HepG2 (cell line): Measurements from ENCODE around the gene KHNYN. TPM values are rescaled to one million over a fixed set of nuclear protein-coding genes. Genes with fewer than 3 reads are reported as not detected.

ENCODE experiments used
- ATAC-seq: fragments of 200-7000 bp; cut with Tn5 transposase; 3 replicates; pipeline ENCODE4 v1.9.1; 2020; ENCODE audit warnings: mild to moderate bottlenecking, moderate library complexity
- BruUV-seq: library from RNA; stranded (reverse); fragments of 400-500 nt; replicated peaks from 2 replicates; lab custom pipeline; 2021; lab: Mats Ljungman, UMichigan
- CTCF ChIA-PET: fragments of 300-600 bp; formaldehyde crosslinking; extraction: SDS; loops from one replicate; lab custom pipeline; 2021; ENCODE audit warnings: low total read pairs, inconsistent platforms, low intra/inter-chr PET ratio; lab: Yijun Ruan, JAX
- POLR2A ChIA-PET: fragments of 350-600 bp; sonication (Branson Sonifier 250); formaldehyde crosslinking; loops from one replicate; lab custom pipeline; 2020; ENCODE audit warnings: antibody characterized with exemption, inconsistent platforms; lab: Yijun Ruan, JAX
- DNase-seq: peaks from one replicate; pipeline ENCODE4 v3.0.0-alpha.2; 2015; ENCODE audit warnings: low spot score
- FAIRE-seq: peaks from 3 replicates; lab custom pipeline; 2011; peaks lifted over from hg19 to GRCh38; lab: Jason Lieb, UNC
- H2AFZ ChIP-seq: one replicate; pipeline ENCODE4 v1.6.1; 2011; ENCODE audit warnings: low read length, inconsistent platforms
- H3K27ac ChIP-seq: fragments of 300-600 bp; 3 replicates; pipeline ENCODE4 v1.8.0; 2011; ENCODE audit warnings: mixed run types, mild to moderate bottlenecking, mixed read lengths, low read length, inconsistent platforms; ENCODE audit not compliant: insufficient read depth; ENCODE audit errors: extremely low read length
- H3K27me3 ChIP-seq, 2 experiments: fragments of 200-600 bp in 1 of 2; 2 replicates in 1 of 2; 3 replicates in 1 of 2; pipeline versions ENCODE4 v1.6.0 to v1.8.0; 2011; ENCODE audit warnings: low read length in 2 of 2, mild to moderate bottlenecking in 2 of 2, moderate library complexity in 2 of 2, inconsistent platforms in 1 of 2; ENCODE audit not compliant: insufficient read depth in 2 of 2, control insufficient read depth in 1 of 2
- H3K36me3 ChIP-seq, 2 experiments: fragments of 200-600 bp in 1 of 2; replicated peaks in 1 of 2; 2 replicates in 1 of 2; 3 replicates in 1 of 2; pipeline versions ENCODE4 v1.5.1 to v1.8.0; 2011; ENCODE audit warnings: low read length in 2 of 2, inconsistent platforms in 1 of 2; ENCODE audit not compliant: insufficient read depth in 2 of 2, control insufficient read depth in 1 of 2
- H3K4me1 ChIP-seq: 2 replicates; pipeline ENCODE4 v1.5.1; 2012; ENCODE audit warnings: low read length, inconsistent platforms; ENCODE audit not compliant: insufficient read depth
- H3K4me2 ChIP-seq: 2 replicates; pipeline ENCODE4 v1.6.0; 2011; ENCODE audit warnings: low read depth, low read length, inconsistent platforms
- H3K4me3 ChIP-seq, 3 experiments: fragments of 200-600 bp in 1 of 3; sonication (generic), shearing (Covaris generic) in 1 of 3; replicated peaks in 1 of 3; 2 replicates each; pipeline ENCODE4 v1.5.1; 2011 to 2016; ENCODE audit warnings: low read length in 3 of 3, inconsistent platforms in 2 of 3, low read depth in 2 of 3, mild to moderate bottlenecking in 2 of 3, control low read depth in 1 of 3, mixed read lengths in 1 of 3; ENCODE audit not compliant: insufficient read depth in 1 of 3
- H3K79me2 ChIP-seq: one replicate; pipeline ENCODE4 v1.6.1; 2011; ENCODE audit warnings: low read length, inconsistent platforms; ENCODE audit not compliant: insufficient read depth
- H3K9ac ChIP-seq: 2 replicates; pipeline ENCODE4 v1.6.0; 2011; ENCODE audit warnings: mild to moderate bottlenecking, low read depth, low read length, inconsistent platforms; ENCODE audit not compliant: insufficient read depth
- H3K9me3 ChIP-seq: 2 replicates; pipeline ENCODE4 v1.5.1; 2012; ENCODE audit warnings: mild to moderate bottlenecking, low read length
- H4K20me1 ChIP-seq: 2 replicates; pipeline ENCODE4 v1.6.0; 2011; ENCODE audit warnings: inconsistent platforms, mild to moderate bottlenecking, low read length, moderate library complexity; ENCODE audit not compliant: insufficient read depth
- GTF2F1 ChIP-seq: fragments of 150-350 bp; IDR thresholded peaks from 2 replicates; pipeline ENCODE4 v1.6.1; 2014; ENCODE audit warnings: low read length
- HNF4A ChIP-seq: sonication (generic); formaldehyde crosslinking; IDR thresholded peaks from 2 replicates; pipeline ENCODE4 v1.4.0; 2020; ENCODE audit warnings: missing genetic modification reagents
- IKZF1 ChIP-seq: fragments of 450-650 bp; IDR thresholded peaks from 2 replicates; pipeline ENCODE4 v1.7.1; 2016
- LCORL ChIP-seq, 2 experiments: fragments of 450-650 bp in 1 of 2; sonication (generic) in 1 of 2; formaldehyde crosslinking in 1 of 2; IDR thresholded peaks; 2 replicates each; pipeline versions ENCODE4 v1.5.0 to v1.6.1; 2017 to 2020; ENCODE audit warnings: antibody characterized with exemption in 1 of 2, missing genetic modification reagents in 1 of 2
- MBNL3 ChIP-seq: fragments of 250-450 bp; sonication (Bioruptor Pico); conservative IDR thresholded peaks from 2 replicates; pipeline ENCODE4 v1.8.0; 2022; ENCODE audit warnings: mild to moderate bottlenecking, inconsistent platforms
- MXI1 ChIP-seq: IDR thresholded peaks from 3 replicates; pipeline ENCODE4 v1.6.1; 2012; ENCODE audit warnings: low read depth, low read length, inconsistent platforms, borderline replicate concordance
- NFIB ChIP-seq: sonication (generic); formaldehyde crosslinking; IDR thresholded peaks from 2 replicates; pipeline ENCODE4 v1.9.0; 2021; ENCODE audit warnings: missing genetic modification reagents, mild to moderate bottlenecking, borderline replicate concordance
- RAD21 ChIP-seq: fragments of 450-650 bp; formaldehyde crosslinking; IDR thresholded peaks from 2 replicates; pipeline ENCODE4 v1.5.0; 2020; ENCODE audit warnings: mild to moderate bottlenecking
- SATB2 ChIP-seq: sonication (generic); formaldehyde crosslinking; IDR thresholded peaks from 2 replicates; pipeline ENCODE4 v1.5.0; 2020; ENCODE audit warnings: missing genetic modification reagents
- ZFY ChIP-seq: sonication (generic); formaldehyde crosslinking; IDR thresholded peaks from 2 replicates; pipeline ENCODE4 v1.4.0; 2020; ENCODE audit warnings: missing genetic modification reagents
- ZNF468 ChIP-seq: sonication (generic); formaldehyde crosslinking; IDR thresholded peaks from 2 replicates; pipeline ENCODE4 v1.8.0; 2022; ENCODE audit warnings: mild to moderate bottlenecking, moderate library complexity, missing genetic modification reagents
- ZNF678 ChIP-seq: sonication (generic); formaldehyde crosslinking; IDR thresholded peaks from 2 replicates; pipeline ENCODE4 v1.4.0; 2020; ENCODE audit warnings: mild to moderate bottlenecking, missing genetic modification reagents
- WGBS: methylation state at CpG from one replicate; pipeline ENCODE4 v1.1.6; 2017; ENCODE audit warnings: low lambda C conversion rate; 5-methylcytosine and 5-hydroxymethylcytosine counted together
- in situ Hi-C: cut with HindIII; loops from 2 replicates; pipeline ENCODE4 v1.10.0; 2017; ENCODE audit warnings: low pct_unique_long_range_greater_than_20kb; ENCODE audit not compliant: extremely low pct_ligation_motif_present
- intact Hi-C: fragments of 100-400 bp; cut with micrococcal nuclease; formaldehyde crosslinking; loops from one replicate; pipeline ENCODE4 v1.10.0; 2022; ENCODE audit not compliant: unreplicated experiment
- polyA plus RNA-seq, 8 experiments: library from polyadenylated mRNA; depleted of rRNA in 3 of 8; stranded (reverse) in 7 of 8; unstranded in 1 of 8; fragments of >200 nt; fragmentation: Illumina TruSeq in 4 of 8; extraction: Trizol in 4 of 8; gene quantifications; 2 replicates each; pipeline versions ENCODE4 v1.2.1 to v1.2.3, GENCODE V29; 2011 to 2016; ENCODE audit warnings: low read depth in 4 of 8, missing spikeins in 1 of 8, mixed read lengths in 1 of 8; ENCODE audit not compliant: insufficient read depth in 1 of 8
- total RNA-seq, 5 experiments: library from RNA; depleted of rRNA; stranded (reverse); fragments of >200 nt; fragmentation: Illumina TruSeq; extraction: Trizol; gene quantifications; 2 replicates each; pipeline ENCODE4 v1.2.3, GENCODE V29; 2016; ENCODE audit warnings: low read depth in 1 of 5
- TF ChIP-seq, protein P1 (sequence below): sonication (generic); formaldehyde crosslinking; IDR thresholded peaks from 2 replicates; pipeline ENCODE4 v1.4.0; 2020; ENCODE audit warnings: missing genetic modification reagents
- TF ChIP-seq, protein P2 (sequence below): sonication (generic); formaldehyde crosslinking; IDR thresholded peaks from 2 replicates; pipeline ENCODE4 v1.8.1; 2023; ENCODE audit warnings: mild to moderate bottlenecking, missing genetic modification reagents
- TF ChIP-seq, protein P3 (sequence below): sonication (generic); formaldehyde crosslinking; IDR thresholded peaks from 2 replicates; pipeline ENCODE4 v1.5.0; 2020; ENCODE audit warnings: missing genetic modification reagents, mild to moderate bottlenecking, borderline replicate concordance

KHNYN gene
- total and polyA plus RNA-seq, 2 of the 13 experiments (the other 11 are each of a cell fraction or from before 2014, with no cell fraction given): 52.8 to 75.7 TPM

GRCh38 chr14:24425704-24426103 lies 4.0 kb upstream of the KHNYN start:
- DNase-seq (peak; percentile 63), ATAC-seq (no peak), FAIRE-seq (no peak)
- Histone ChIP-seq H3K9ac (no peak overlapping the region), H3K4me2 (no peak overlapping the region), H3K27me3 (no peaks in the 10 kb centered on the region; a peak in 2 of 5 replicates), H3K4me3 (no peak overlapping the region), H4K20me1 (no peaks in the 10 kb centered on the region), H3K79me2 (peaks cover 5% of the 10 kb centered on the region), H3K27ac (no peak overlapping the region), H3K9me3 (no peaks in the 10 kb centered on the region), H3K36me3 (no peaks in the 10 kb centered on the region), H2AFZ (no peak overlapping the region), H3K4me1 (peaks cover 74% of the 10 kb centered on the region)
- BruUV-seq: no TSS peak
- ChIA-PET POLR2A (interaction anchor here (1.1 to 9.1 kb wide), 6 partner anchors 16 to 154 kb away, joined by 4 to 242 read pairs (median 12); partner anchors contain the start of genes RABGGTA and SDR39U1), CTCF (no interaction called here)
- intact Hi-C loops (loop anchor here (1.0 to 2.0 kb wide), 2 partner anchors 13 to 17 kb away; partner anchors contain the start of gene SDR39U1), in situ Hi-C loops (no loop called here)
- TF ChIP-seq NFIB (no peak), HNF4A (CRISPR knock-in tag) (0 out of 2 replicates have a peak, but pooled peaks have one; percentile 3), ZNF678 (no peak), IKZF1 (no peak), MXI1 (0 out of 3 replicates have a peak, but pooled peaks have one; percentile 12), ZFY (CRISPR knock-in tag) (0 out of 2 replicates have a peak, but pooled peaks have one; percentile 3), RAD21 (CRISPR knock-in tag) (no peak), MBNL3 (no peak), SATB2 (0 out of 2 replicates have a peak, but pooled peaks have one; percentile 25), LCORL (IDR thresholded peaks at IDR 0.05) (peak; percentile 100), LCORL (CRISPR knock-in tag; IDR thresholded peaks at IDR 0.05) (no peak), GTF2F1 (peak; percentile 81; the same call in 1 of the 2 replicates), ZNF468 (CRISPR knock-in tag) (no peak)
- TF ChIP-seq, protein P1, sequence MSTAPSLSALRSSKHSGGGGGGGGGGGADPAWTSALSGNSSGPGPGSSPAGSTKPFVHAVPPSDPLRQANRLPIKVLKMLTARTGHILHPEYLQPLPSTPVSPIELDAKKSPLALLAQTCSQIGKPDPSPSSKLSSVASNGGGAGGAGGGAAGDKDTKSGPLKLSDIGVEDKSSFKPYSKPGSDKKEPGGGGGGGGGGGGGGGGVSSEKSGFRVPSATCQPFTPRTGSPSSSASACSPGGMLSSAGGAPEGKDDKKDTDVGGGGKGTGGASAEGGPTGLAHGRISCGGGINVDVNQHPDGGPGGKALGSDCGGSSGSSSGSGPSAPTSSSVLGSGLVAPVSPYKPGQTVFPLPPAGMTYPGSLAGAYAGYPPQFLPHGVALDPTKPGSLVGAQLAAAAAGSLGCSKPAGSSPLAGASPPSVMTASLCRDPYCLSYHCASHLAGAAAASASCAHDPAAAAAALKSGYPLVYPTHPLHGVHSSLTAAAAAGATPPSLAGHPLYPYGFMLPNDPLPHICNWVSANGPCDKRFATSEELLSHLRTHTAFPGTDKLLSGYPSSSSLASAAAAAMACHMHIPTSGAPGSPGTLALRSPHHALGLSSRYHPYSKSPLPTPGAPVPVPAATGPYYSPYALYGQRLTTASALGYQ (CRISPR knock-in tag): 0 out of 2 replicates have a peak, but pooled peaks have one; percentile 6
- TF ChIP-seq, protein P2, sequence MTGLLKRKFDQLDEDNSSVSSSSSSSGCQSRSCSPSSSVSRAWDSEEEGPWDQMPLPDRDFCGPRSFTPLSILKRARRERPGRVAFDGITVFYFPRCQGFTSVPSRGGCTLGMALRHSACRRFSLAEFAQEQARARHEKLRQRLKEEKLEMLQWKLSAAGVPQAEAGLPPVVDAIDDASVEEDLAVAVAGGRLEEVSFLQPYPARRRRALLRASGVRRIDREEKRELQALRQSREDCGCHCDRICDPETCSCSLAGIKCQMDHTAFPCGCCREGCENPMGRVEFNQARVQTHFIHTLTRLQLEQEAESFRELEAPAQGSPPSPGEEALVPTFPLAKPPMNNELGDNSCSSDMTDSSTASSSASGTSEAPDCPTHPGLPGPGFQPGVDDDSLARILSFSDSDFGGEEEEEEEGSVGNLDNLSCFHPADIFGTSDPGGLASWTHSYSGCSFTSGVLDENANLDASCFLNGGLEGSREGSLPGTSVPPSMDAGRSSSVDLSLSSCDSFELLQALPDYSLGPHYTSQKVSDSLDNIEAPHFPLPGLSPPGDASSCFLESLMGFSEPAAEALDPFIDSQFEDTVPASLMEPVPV (CRISPR knock-in tag): no peak
- TF ChIP-seq, protein P3, sequence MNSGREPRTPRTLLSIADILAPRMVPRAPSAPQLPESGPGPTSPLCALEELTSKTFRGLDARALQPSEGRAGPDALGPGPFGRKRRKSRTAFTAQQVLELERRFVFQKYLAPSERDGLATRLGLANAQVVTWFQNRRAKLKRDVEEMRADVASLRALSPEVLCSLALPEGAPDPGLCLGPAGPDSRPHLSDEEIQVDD (CRISPR knock-in tag): no peak
- 10% methylated on average over 3 of the region's 3 CpGs for WGBS
